H9 (cell line): ENCODE data around the gene MRGPRF. TPM values are rescaled to one million over a fixed set of nuclear protein-coding genes. Genes with fewer than 3 reads are reported as not detected.

Experiments
- DNase-seq: peaks from one replicate; pipeline ENCODE4 v3.0.0-alpha.2; 2017
- H2AFZ ChIP-seq: one replicate; pipeline ENCODE4 v1.6.1; 2013; ENCODE audit warnings: mild to moderate bottlenecking, low read length, control low read depth, moderate library complexity
- H2AK5ac ChIP-seq: 2 replicates; pipeline ENCODE4 v1.6.1; 2013; ENCODE audit warnings: low read length, control low read depth, mixed read lengths; ENCODE audit not compliant: insufficient read length
- H2BK120ac ChIP-seq: one replicate; pipeline ENCODE4 v1.6.1; 2013; ENCODE audit warnings: low read depth, mild to moderate bottlenecking, low read length, control low read depth, inconsistent platforms; ENCODE audit not compliant: poor library complexity, severe bottlenecking
- H2BK12ac ChIP-seq: 2 replicates; pipeline ENCODE4 v1.6.1; 2013; ENCODE audit warnings: low read length, control low read depth, mixed read lengths, low read depth; ENCODE audit not compliant: insufficient read length
- H2BK15ac ChIP-seq: 2 replicates; pipeline ENCODE4 v1.6.1; 2013; ENCODE audit warnings: low read depth, low read length, control low read depth
- H2BK20ac ChIP-seq: one replicate; pipeline ENCODE4 v1.6.1; 2013; ENCODE audit warnings: low read depth, mild to moderate bottlenecking, low read length, control low read depth, inconsistent platforms; ENCODE audit not compliant: poor library complexity, severe bottlenecking
- H2BK5ac ChIP-seq: 2 replicates; pipeline ENCODE4 v1.6.1; 2013; ENCODE audit warnings: low read length, control low read depth, mixed read lengths; ENCODE audit not compliant: insufficient read length
- H3K14ac ChIP-seq: 2 replicates; pipeline ENCODE4 v1.6.1; 2013; ENCODE audit warnings: low read length, control low read depth; ENCODE audit not compliant: insufficient read depth
- H3K18ac ChIP-seq: 2 replicates; pipeline ENCODE4 v1.6.1; 2013; ENCODE audit warnings: low read depth, mild to moderate bottlenecking, mixed read lengths, low read length, control low read depth; ENCODE audit not compliant: insufficient read length
- H3K23ac ChIP-seq: 2 replicates; pipeline ENCODE4 v1.6.1; 2013; ENCODE audit warnings: low read length, control low read depth, mixed read lengths, low read depth; ENCODE audit not compliant: insufficient read length
- H3K23me2 ChIP-seq: 2 replicates; pipeline ENCODE4 v1.6.1; 2013; ENCODE audit warnings: low read depth, mild to moderate bottlenecking, mixed read lengths, low read length, control low read depth; ENCODE audit not compliant: insufficient read length, poor library complexity, severe bottlenecking
- H3K27ac ChIP-seq: 2 replicates; pipeline ENCODE4 v1.5.1; 2013; ENCODE audit warnings: low read length, control low read depth, mixed read lengths, low read depth; ENCODE audit not compliant: insufficient read length
- H3K27me3 ChIP-seq: 2 replicates; pipeline ENCODE4 v1.6.1; 2013; ENCODE audit warnings: low read length, control low read depth, inconsistent platforms; ENCODE audit not compliant: insufficient read depth
- H3K4ac ChIP-seq: 2 replicates; pipeline ENCODE4 v1.6.1; 2013; ENCODE audit warnings: low read depth, mild to moderate bottlenecking, control low read depth, inconsistent platforms, low read length, moderate library complexity
- H3K4me1 ChIP-seq: 2 replicates; pipeline ENCODE4 v1.6.1; 2013; ENCODE audit warnings: low read length, control low read depth, inconsistent platforms; ENCODE audit not compliant: insufficient read depth
- H3K4me2 ChIP-seq: 2 replicates; pipeline ENCODE4 v1.6.1; 2013; ENCODE audit warnings: low read length, control low read depth, mixed read lengths; ENCODE audit not compliant: insufficient read length, insufficient read depth
- H3K56ac ChIP-seq: 2 replicates; pipeline ENCODE4 v1.6.1; 2013; ENCODE audit warnings: low read depth, mild to moderate bottlenecking, mixed read lengths, low read length, control low read depth; ENCODE audit not compliant: insufficient read length
- H3K79me1 ChIP-seq: 2 replicates; pipeline ENCODE4 v1.6.1; 2013; ENCODE audit warnings: low read depth, mild to moderate bottlenecking, moderate library complexity, low read length, control low read depth, inconsistent platforms; ENCODE audit not compliant: insufficient read depth, poor library complexity, severe bottlenecking
- H3K79me2 ChIP-seq: 2 replicates; pipeline ENCODE4 v1.6.1; 2013; ENCODE audit warnings: low read length, control low read depth, inconsistent platforms; ENCODE audit not compliant: insufficient read depth
- H3K9ac ChIP-seq: 2 replicates; pipeline ENCODE4 v1.6.1; 2013; ENCODE audit warnings: low read length, control low read depth, mixed read lengths; ENCODE audit not compliant: insufficient read length; ENCODE audit errors: extremely low read depth
- H3K9me3 ChIP-seq: one replicate; pipeline ENCODE4 v1.6.1; 2013; ENCODE audit warnings: low read depth, low read length, inconsistent platforms; ENCODE audit not compliant: control insufficient read depth
- H3T11ph ChIP-seq: one replicate; pipeline ENCODE4 v1.6.1; 2013; ENCODE audit warnings: mild to moderate bottlenecking, low read length, control low read depth, inconsistent platforms
- H4K20me1 ChIP-seq: one replicate; pipeline ENCODE4 v1.6.1; 2013; ENCODE audit not compliant: control insufficient read depth, insufficient read length, insufficient read depth
- H4K5ac ChIP-seq: 2 replicates; pipeline ENCODE4 v1.6.1; 2013; ENCODE audit warnings: low read depth, mild to moderate bottlenecking, mixed read lengths, low read length, control low read depth; ENCODE audit not compliant: insufficient read length
- H4K8ac ChIP-seq: replicated peaks from 2 replicates; pipeline ENCODE4 v1.6.1; 2013; ENCODE audit warnings: low read length, control low read depth, mixed read lengths, low read depth; ENCODE audit not compliant: insufficient read length
- H4K91ac ChIP-seq: 2 replicates; pipeline ENCODE4 v1.6.1; 2013; ENCODE audit warnings: low read depth, mild to moderate bottlenecking, moderate library complexity, mixed read lengths, low read length, control low read depth; ENCODE audit not compliant: insufficient read length
- H3K27ac Mint-ChIP-seq, 3 experiments: 2 replicates in 2 of 3; 3 replicates in 1 of 3; pipeline ENCODE4 v1.8.0; 2020 to 2021; ENCODE audit warnings: mixed read lengths in 3 of 3, mild to moderate bottlenecking in 1 of 3, moderate library complexity in 1 of 3
- H3K27me3 Mint-ChIP-seq: 2 replicates; pipeline ENCODE4 v1.8.0; 2021; ENCODE audit warnings: low read depth, mild to moderate bottlenecking, moderate library complexity, mixed read lengths
- H3K36me3 Mint-ChIP-seq, 3 experiments: 2 replicates in 2 of 3; 3 replicates in 1 of 3; pipeline ENCODE4 v1.8.0; 2020 to 2021; ENCODE audit warnings: low read depth in 3 of 3, mixed read lengths in 3 of 3; ENCODE audit not compliant: insufficient read depth in 1 of 3
- H3K4me1 Mint-ChIP-seq, 2 experiments: 2 replicates each; pipeline ENCODE4 v1.8.0; 2020; ENCODE audit warnings: mixed read lengths in 2 of 2
- H3K4me3 Mint-ChIP-seq, 2 experiments: 2 replicates in 1 of 2; 3 replicates in 1 of 2; pipeline ENCODE4 v1.8.0; 2020 to 2021; ENCODE audit warnings: mild to moderate bottlenecking in 2 of 2, mixed read lengths in 2 of 2, moderate library complexity in 1 of 2
- H3K9me3 Mint-ChIP-seq, 2 experiments: 2 replicates in 1 of 2; 3 replicates in 1 of 2; pipeline ENCODE4 v1.8.0; 2020; ENCODE audit warnings: mild to moderate bottlenecking in 2 of 2, mixed read lengths in 2 of 2, moderate library complexity in 1 of 2
- WGBS: extraction: QIAGEN DNeasy Blood & Tissue Kit; methylation state at CpG from one replicate; pipeline ENCODE4 v1.1.7; 2013; ENCODE audit warnings: missing lambda C conversion rate, low lambda C conversion rate, mixed read lengths; ENCODE audit not compliant: insufficient read length; ENCODE audit errors: extremely low coverage; 5-methylcytosine and 5-hydroxymethylcytosine counted together
- total RNA-seq: library from RNA; stranded (reverse); gene quantifications from 2 replicates; pipeline ENCODE4 v1.2.1, GENCODE V29; 2021
- TF ChIP-seq, protein P1 (sequence below): fragments of 200-600 bp; sonication (generic); conservative IDR thresholded peaks from 3 replicates; pipeline ENCODE4 v1.8.0; 2021; ENCODE audit warnings: antibody characterized with exemption, mild to moderate bottlenecking

MRGPRF gene
- total RNA-seq, 1 experiment from 2014 or later: 4.0 TPM

DNA sequence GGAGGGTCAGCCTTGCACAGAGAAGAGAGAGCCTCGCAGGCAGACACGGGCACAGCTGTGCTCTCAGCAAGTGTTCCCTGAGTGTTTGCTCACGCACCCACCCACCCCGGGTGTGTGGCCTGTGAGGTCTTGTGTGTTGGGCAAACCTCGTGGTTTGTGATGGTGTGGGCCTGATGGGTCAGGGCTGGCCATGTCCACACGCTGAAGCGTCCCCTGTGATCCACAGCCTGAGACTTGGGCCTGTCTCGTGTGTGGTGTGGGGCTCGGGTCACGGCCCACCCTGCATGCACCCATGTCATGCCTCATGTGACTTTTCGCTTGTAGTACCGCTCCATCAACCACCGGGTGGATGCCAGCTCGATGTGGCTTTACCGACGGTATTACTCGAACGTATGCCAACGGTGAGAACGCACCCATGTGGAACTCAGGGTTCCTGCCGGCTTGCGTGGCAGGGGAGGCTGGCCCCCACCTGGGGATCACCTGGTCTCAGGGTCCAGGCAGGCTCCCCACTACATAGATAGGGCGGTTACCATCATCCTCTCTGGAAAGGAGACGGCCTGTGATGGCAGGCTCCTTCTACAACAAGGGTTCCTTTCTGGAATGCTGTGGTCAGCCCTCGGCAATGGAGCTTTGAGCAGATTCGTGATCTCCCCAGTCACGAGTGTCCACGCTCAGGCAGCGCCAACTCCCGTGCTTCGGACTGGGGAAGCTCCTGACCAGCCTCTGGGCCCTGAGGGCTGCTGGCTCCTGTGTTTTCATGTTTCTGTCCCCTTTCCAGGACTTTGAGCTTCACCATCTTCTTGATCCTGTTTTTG, 41.6 kb upstream of the MRGPRF start:
- H3K23me2 ChIP-seq: no peaks in the 10 kb centered on the region
- no peak overlapping the region for H3K4ac ChIP-seq
- H2AFZ ChIP-seq: no peak overlapping the region
- no peaks in the 10 kb centered on the region for H4K20me1 ChIP-seq
- no peak overlapping the region for H2BK120ac ChIP-seq
- no peak overlapping the region for H2BK5ac ChIP-seq
- H3K9ac ChIP-seq: no peak overlapping the region
- TF ChIP-seq, protein P1, sequence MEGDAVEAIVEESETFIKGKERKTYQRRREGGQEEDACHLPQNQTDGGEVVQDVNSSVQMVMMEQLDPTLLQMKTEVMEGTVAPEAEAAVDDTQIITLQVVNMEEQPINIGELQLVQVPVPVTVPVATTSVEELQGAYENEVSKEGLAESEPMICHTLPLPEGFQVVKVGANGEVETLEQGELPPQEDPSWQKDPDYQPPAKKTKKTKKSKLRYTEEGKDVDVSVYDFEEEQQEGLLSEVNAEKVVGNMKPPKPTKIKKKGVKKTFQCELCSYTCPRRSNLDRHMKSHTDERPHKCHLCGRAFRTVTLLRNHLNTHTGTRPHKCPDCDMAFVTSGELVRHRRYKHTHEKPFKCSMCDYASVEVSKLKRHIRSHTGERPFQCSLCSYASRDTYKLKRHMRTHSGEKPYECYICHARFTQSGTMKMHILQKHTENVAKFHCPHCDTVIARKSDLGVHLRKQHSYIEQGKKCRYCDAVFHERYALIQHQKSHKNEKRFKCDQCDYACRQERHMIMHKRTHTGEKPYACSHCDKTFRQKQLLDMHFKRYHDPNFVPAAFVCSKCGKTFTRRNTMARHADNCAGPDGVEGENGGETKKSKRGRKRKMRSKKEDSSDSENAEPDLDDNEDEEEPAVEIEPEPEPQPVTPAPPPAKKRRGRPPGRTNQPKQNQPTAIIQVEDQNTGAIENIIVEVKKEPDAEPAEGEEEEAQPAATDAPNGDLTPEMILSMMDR: no peak
- H3K9me3 ChIP-seq: no peaks in the 10 kb centered on the region
- no peak overlapping the region for H3K18ac ChIP-seq
- Mint-ChIP-seq H3K4me1 (peaks cover 7% of the 10 kb centered on the region in 2 experiments), H3K36me3 (peaks cover 0 to 19% (median 11%) of the 10 kb centered on the region in 3 experiments; a peak in 4 of 7 replicates), H3K9me3 (no peaks in the 10 kb centered on the region), H3K27me3 (no peaks in the 10 kb centered on the region), H3K27ac (no peak overlapping the region), H3K4me3 (no peak overlapping the region)
- H3K27ac ChIP-seq: no peak overlapping the region
- H3K79me1 ChIP-seq: peaks cover 5% of the 10 kb centered on the region
- H3K14ac ChIP-seq: no peak overlapping the region
- H3K23ac ChIP-seq: no peak overlapping the region
- no peak overlapping the region for H3K4me2 ChIP-seq
- no peaks in the 10 kb centered on the region for H3K4me1 ChIP-seq
- no peak overlapping the region for H3T11ph ChIP-seq
- H2BK20ac ChIP-seq: no peak overlapping the region
- no peak overlapping the region for H4K91ac ChIP-seq
- DNase-seq: no peak
- H4K5ac ChIP-seq: no peak overlapping the region
- no peaks in the 10 kb centered on the region for H3K27me3 ChIP-seq
- H2BK12ac ChIP-seq: no peak overlapping the region
- no peak overlapping the region for H4K8ac ChIP-seq
- no peak overlapping the region for H2BK15ac ChIP-seq
- H3K56ac ChIP-seq: no peak overlapping the region
- WGBS: no CpG with 5 or more reads among the region's 31 CpGs
- H3K79me2 ChIP-seq: peaks cover 11% of the 10 kb centered on the region; the same call in 1 of the 2 replicates
- no peak overlapping the region for H2AK5ac ChIP-seq
